GM21381 (cell line): ENCODE results near the gene ITGA1.
"Not testable (repeated sequence)": the region's sequence is repeated elsewhere in the genome, so short reads cannot be mapped to it uniquely, and the experiment has no call there.

Experiments
- ATAC-seq: cut with Tn5 transposase; IDR thresholded peaks from one replicate; pipeline ENCODE4 v1.9.1; 2021; ENCODE audit warnings: mild to moderate bottlenecking, moderate library complexity; ENCODE audit not compliant: unreplicated experiment

Gene ITGA1

GRCh38 chr5:52825826-52826225 lies 38.1 kb downstream of the ITGA1 start:
- ATAC-seq = peak; percentile 99

DNA sequence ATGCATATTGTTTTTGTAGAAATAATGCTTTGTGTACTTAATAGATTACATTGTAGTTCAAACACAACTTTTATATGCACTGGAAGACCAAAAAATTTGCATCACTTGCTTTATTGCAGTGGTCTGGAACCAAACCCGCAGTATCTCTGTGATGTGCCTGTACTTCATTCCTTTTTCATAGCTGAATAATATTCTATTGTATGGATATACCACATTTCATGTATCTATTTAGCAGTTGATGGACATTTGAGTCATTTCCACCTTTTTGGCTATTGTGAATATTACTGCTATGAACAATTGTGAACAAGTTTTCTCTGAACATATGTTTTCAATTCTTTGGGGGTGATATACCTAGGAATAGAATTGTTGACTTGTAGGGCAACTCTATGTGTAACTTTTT lies 40.1 kb downstream of the ITGA1 start:
- no peak for ATAC-seq

DNA sequence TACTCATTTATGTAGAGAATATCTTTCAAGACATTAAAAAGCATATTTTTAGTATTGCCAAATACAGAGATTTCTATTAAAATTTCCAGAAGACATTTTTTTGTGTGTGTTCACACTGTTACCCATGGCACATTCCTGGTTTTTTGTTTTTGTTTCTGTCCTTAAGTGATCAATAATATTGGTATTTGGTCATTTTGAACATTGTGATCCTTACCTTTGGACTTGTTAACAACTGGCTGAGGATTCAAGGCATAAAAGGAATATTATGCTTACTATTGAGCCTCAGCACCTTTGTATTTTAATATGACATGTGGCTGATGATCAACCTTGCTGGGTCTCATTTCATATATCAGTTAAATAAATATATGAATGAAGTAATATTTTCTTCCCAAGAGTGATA lies 41.9 kb downstream of the ITGA1 start:
- ATAC-seq = no peak

DNA sequence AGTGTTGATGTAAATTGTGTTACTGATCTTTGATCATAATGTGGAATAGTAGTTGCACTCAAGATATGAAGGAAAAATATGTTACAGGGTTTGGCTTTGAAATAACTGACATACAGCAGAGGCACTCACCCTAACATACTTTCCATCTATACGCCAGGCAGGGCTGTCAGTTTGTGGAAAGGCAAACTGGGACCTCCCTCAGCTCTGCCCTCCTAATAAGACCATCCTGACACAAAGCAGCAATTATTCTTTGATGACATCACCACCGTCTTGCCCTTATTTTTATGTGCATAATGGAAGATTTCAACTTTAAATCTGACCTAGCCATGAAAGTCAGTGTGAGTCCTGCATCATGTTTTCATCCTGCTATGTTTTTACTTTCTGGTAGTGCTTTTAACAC lies 42.9 kb downstream of the ITGA1 start:
- no peak for ATAC-seq

- ATAC-seq = no peak
Observed at GRCh38 chr5:52831786-52832511, 44.2 kb downstream of the ITGA1 start.

DNA sequence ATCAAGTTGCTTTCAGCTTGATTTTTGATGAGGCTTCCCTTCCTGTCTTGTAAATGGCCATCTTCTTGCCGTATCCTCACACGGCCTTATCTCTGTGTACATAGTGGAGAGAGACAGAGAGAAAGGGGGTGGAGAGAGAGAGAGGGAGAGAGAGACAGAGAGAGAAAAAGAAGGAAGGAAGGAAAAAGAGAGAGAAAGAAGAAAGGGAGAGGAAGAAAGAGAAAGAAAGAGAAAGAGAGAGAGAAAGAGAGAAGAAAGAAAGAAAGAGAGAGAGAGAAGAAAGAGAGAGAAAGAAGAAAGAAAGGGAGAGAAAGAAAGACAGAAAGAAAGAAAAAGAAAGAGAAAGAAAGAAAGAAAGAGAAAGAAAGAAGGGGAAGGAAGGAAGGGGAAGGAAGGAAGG lies 46.6 kb downstream of the ITGA1 start:
- no peak for ATAC-seq

DNA sequence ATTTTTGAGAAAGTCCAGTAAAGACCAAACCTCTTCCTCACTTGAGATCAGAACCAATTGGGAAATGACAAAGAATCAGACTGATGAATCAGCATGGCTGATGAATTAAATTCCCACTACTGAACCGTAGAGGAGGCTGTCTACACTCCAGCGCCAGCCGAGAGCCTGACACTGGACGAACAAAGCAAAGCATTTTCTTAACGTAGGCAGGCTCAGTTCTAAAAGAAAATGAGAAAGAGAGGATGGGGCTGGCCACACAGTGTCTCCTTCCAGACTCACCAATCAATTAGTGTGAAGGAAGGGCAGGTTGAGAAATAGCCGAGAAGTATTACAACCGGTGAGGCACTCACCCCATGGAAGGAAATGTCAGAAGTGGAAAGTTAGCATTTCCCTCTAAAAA lies 49.4 kb downstream of the ITGA1 start:
- no peak for ATAC-seq

DNA sequence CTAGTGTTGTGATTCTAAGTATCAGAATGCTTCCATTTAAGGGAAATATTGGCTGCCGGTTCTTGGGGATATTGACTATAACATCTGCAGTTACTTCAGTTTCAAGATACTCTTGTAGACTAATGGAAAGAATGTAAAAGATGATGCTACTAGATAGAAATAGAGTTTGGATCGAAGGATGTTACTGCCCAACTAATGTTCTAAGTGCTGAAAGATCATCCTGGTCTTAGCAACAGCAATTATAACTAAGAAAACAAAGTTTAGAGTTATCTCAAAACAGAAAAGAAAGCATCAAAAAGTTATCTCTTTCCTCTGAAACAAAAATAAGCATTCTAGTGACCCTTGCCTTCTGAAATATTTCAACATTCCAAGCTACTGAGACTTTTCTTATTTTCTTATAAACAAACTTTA lies 49.9 kb downstream of the ITGA1 start:
- no peak for ATAC-seq

GRCh38 chr5:52838326-52839015 lies 50.8 kb downstream of the ITGA1 start:
- no peak for ATAC-seq

DNA sequence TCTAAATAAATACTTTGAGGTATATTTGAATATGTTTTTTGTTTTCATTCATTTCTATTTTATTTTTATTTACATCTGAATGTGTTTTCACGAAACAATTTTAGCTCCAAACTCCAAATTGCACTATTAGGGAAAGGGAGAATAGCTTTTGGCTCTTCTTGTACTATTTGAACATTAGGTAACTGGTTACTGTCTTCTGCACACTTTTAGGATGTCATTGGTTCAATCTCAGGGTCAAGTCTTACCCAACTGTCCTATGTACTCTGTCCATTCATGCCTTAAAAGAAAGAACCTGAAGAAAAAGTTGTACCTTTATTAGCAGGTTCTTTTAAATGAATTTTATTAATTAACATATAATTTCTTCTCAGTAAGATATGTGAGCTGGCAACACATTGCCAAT lies 51.6 kb downstream of the ITGA1 start:
- no peak for ATAC-seq

GRCh38 chr5:52840277-52841050 lies 52.7 kb downstream of the ITGA1 start:
- ATAC-seq = no peak

DNA sequence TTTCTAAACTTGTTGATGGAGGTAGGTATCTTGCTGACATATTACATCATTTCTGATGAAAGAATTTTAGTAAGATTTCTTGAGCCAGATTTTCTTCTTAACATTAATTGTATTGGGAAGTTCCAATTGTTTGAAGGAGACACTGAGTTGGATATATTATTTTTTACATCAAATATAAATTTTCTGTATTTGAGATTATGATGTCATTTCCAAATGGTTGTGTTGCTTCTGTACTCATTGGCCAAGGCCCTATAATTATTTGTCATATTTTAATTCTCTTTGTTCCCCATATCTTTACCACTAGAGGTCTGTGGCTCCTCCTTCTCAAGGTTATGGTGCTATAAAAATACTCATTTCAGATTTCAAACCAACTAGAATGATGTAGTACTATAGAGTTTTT lies 53.4 kb downstream of the ITGA1 start:
- no peak for ATAC-seq

DNA sequence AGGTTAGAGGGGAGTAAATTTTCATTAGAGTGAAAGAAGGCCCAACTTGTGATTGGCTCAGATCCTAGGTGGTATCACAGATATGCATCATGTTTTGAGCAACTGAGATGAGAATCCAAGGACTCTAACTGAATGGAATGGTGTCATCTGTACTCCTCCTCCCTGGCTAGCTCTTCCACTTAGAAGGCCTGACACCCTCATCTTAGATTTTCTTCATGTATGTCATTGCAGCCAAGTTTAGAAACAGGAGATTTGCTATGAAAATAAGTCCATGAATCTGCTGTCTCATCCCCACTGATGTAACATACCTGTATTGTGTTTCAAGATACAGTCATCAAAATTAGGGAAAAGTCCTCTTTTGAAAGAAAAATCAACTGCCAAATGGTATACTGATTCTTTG lies 54.4 kb downstream of the ITGA1 start:
- no peak for ATAC-seq

- ATAC-seq = no peak
Observed at GRCh38 chr5:52844885-52845284, 57.2 kb downstream of the ITGA1 start.

DNA sequence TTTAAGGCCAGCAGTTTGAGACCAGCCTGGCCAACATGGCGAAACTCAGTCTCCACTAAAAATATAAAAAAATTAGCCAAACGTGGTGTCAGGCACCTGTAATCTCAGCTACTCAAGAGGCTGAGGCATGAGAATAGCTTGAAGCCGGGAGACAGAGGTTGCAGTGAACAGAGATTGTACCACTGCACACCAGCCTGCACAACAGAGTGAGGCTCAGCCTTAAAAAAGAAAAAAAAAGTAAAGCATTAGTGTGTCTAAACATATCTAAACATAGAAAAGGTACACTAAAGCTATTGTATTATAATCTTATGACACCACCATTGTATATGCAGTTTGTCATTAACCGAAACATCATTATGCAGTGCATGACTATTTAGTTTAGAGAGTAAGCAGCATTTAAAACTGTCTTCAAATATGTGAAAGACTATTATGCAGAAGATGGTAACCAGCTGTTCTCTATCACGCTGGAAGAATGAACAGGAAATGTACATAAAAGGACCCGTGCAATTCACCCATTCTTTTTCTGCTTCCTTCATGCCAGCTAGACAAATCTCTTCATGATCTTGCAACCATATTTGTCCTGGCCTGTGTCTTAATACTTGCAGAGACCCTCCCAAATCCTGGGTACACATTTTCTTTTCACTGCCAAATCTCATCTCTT lies 58.6 kb downstream of the ITGA1 start:
- no peak for ATAC-seq

DNA sequence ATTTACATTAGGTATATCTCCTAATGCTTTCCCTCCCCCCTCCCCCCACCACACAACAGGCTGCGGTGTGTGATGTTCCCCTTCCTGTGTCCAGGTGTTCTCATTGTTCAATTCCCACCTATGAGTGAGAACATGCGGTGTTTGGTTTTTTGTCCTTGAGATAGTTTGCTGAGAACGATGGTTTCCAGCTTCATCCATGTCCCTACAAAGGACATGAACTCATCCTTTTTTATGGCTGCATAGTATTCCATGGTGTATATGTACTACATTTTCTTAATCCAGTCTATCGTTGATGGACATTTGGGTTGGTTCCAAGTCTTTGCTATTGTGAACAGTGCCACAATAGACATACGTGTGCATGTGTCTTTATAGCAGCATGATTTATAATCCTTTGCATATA lies 61.0 kb downstream of the ITGA1 start:
- not testable (repeated sequence) for ATAC-seq

GRCh38 chr5:52849544-52849943 lies 61.8 kb downstream of the ITGA1 start:
- no peak for ATAC-seq

DNA sequence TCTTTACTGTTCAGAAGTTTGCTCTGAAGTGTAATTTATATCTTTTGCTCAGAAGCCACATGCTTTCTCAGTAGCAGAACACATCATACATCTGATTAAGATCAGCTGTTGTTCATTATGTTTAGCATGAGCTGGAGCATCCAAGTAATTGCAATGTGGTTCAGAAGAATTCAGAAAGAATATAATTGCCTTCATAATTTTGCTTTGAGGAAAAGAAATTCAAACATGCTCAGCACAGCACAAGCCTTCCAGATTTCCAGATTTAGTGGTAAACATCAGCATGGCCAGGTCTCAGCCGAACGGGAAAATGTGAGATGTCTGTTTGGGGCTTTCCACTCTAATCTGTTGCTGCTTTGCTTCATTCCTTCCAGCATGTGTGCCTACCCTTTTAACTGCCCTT lies 65.9 kb downstream of the ITGA1 start:
- no peak for ATAC-seq

DNA sequence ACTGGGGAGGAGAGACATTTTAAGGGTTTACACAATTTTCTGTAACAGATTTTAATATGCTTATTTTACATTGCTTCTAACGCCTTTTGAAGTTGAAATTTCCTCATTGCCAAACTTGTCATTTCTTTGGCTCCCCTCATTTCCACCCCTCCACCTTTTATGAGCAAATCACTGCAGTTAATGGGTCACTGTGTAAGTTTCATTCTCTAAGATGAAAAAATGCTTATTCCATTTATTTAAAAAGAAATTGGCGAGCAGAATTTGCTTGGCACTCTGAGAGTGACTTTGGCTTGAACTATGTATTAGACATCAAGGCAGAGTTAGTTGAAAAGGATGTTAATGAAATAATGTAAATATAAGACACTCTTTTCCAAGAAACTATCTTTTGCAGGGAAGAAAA lies 66.6 kb downstream of the ITGA1 start:
- no peak for ATAC-seq

- ATAC-seq = no peak
Observed at GRCh38 chr5:52854949-52855348, 67.2 kb downstream of the ITGA1 start.

DNA sequence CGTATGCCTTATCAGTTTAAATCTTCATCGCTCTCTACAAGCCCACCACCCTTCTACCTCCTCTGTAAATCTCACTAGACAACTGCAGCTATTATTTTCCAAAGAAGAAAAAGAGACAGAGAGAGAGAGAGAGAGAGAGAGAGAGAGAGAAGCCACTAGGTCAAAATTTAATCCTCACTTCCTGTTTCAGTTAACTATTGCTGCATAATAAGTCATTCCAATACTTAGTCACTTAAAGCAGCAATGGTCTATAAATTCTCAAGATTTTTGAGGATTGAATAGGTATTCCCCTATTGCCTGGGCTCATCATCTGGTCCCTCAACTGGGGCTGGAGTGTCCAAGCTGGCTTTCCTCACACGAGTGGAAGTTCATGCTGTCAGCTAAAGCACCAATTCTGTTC lies 68.8 kb downstream of the ITGA1 start:
- peak; percentile 79 for ATAC-seq
